GM23338 (cell line): ENCODE results near the gene RNF31. TPM values are rescaled to one million over a fixed set of nuclear protein-coding genes. Genes with fewer than 3 reads are reported as not detected.

Source experiments
- ATAC-seq: fragments of 200-7000 bp; cut with Tn5 transposase; 3 replicates; pipeline ENCODE4 v1.9.1; 2020
- DNase-seq: peaks from one replicate; pipeline ENCODE4 v3.0.0-alpha.2; 2015; ENCODE audit warnings: low spot score
- H2AFZ ChIP-seq: fragments of 200-600 bp; sonication (generic); 2 replicates; pipeline ENCODE4 v1.8.0; 2016; ENCODE audit warnings: antibody characterized with exemption, mild to moderate bottlenecking, moderate library complexity
- H3F3A ChIP-seq: fragments of 200-600 bp; sonication (generic); replicated peaks from 2 replicates; pipeline ENCODE4 v1.8.0; 2017; ENCODE audit warnings: antibody characterized with exemption, mixed run types, low read depth
- H3K27ac ChIP-seq: fragments of 200-600 bp; sonication (generic); 2 replicates; pipeline ENCODE4 v1.6.1; 2016; ENCODE audit warnings: low read depth
- H3K27me3 ChIP-seq: fragments of 200-600 bp; sonication (generic); 2 replicates; pipeline ENCODE4 v1.8.0; 2016; ENCODE audit warnings: mild to moderate bottlenecking, mixed run types, moderate library complexity; ENCODE audit not compliant: insufficient read depth
- H3K36me3 ChIP-seq: fragments of 200-600 bp; sonication (generic); 2 replicates; pipeline ENCODE4 v1.8.0; 2016; ENCODE audit warnings: mild to moderate bottlenecking; ENCODE audit not compliant: insufficient read depth
- H3K4me1 ChIP-seq: fragments of 200-600 bp; sonication (generic); 2 replicates; pipeline ENCODE4 v1.8.0; 2016; ENCODE audit warnings: mild to moderate bottlenecking, moderate library complexity; ENCODE audit not compliant: insufficient read depth
- H3K4me2 ChIP-seq: fragments of 200-600 bp; sonication (generic); 2 replicates; pipeline ENCODE4 v1.7.1; 2017; ENCODE audit warnings: mixed run types
- H3K4me3 ChIP-seq: fragments of 200-600 bp; sonication (generic); 2 replicates; pipeline ENCODE4 v1.6.1; 2016; ENCODE audit warnings: mixed run types
- H3K79me2 ChIP-seq: fragments of 200-600 bp; sonication (generic); replicated peaks from 2 replicates; pipeline ENCODE4 v1.8.0; 2017; ENCODE audit warnings: mild to moderate bottlenecking; ENCODE audit not compliant: insufficient read depth
- H3K9me2 ChIP-seq: fragments of 200-600 bp; sonication (generic); 2 replicates; pipeline ENCODE4 v1.8.0; 2017; ENCODE audit not compliant: insufficient read depth
- H4K20me1 ChIP-seq: fragments of 200-600 bp; sonication (generic); replicated peaks from 2 replicates; pipeline ENCODE4 v1.8.0; 2017; ENCODE audit warnings: mild to moderate bottlenecking; ENCODE audit not compliant: insufficient read depth
- H3K27ac Mint-ChIP-seq: 2 replicates; pipeline ENCODE4 v1.8.0; 2020; ENCODE audit warnings: inconsistent platforms, mild to moderate bottlenecking, moderate library complexity, mixed read lengths
- H3K27me3 Mint-ChIP-seq: 3 replicates; pipeline ENCODE4 v1.8.0; 2022; ENCODE audit warnings: low read depth, mild to moderate bottlenecking, moderate library complexity, mixed read lengths, inconsistent platforms; ENCODE audit not compliant: insufficient read depth, poor library complexity
- H3K36me3 Mint-ChIP-seq: 3 replicates; pipeline ENCODE4 v1.8.0; 2021; ENCODE audit warnings: low read depth, mild to moderate bottlenecking, inconsistent platforms, moderate library complexity, mixed read lengths
- H3K4me1 Mint-ChIP-seq: 3 replicates; pipeline ENCODE4 v1.8.0; 2020; ENCODE audit warnings: mild to moderate bottlenecking, inconsistent platforms, mixed read lengths
- H3K4me3 Mint-ChIP-seq: 3 replicates; pipeline ENCODE4 v1.8.0; 2021; ENCODE audit warnings: moderate library complexity, mild to moderate bottlenecking, inconsistent platforms, mixed read lengths
- H3K9me3 Mint-ChIP-seq: 3 replicates; pipeline ENCODE4 v1.8.0; 2020; ENCODE audit warnings: moderate library complexity, mild to moderate bottlenecking, inconsistent platforms, mixed read lengths
- EZH2phosphoT487 ChIP-seq: fragments of 200-600 bp; sonication (generic); IDR thresholded peaks from one replicate; pipeline ENCODE4 v1.8.1; 2018; ENCODE audit warnings: antibody characterized with exemption; ENCODE audit not compliant: unreplicated experiment
- JUNB ChIP-seq: IDR thresholded peaks from one replicate; pipeline ENCODE4 v1.6.1; 2016; ENCODE audit warnings: antibody characterized with exemption; ENCODE audit not compliant: unreplicated experiment
- POLR2AphosphoS5 ChIP-seq: IDR thresholded peaks from 2 replicates; pipeline ENCODE4 v1.6.1; 2016; ENCODE audit warnings: antibody characterized with exemption, low read depth
- STAT1 ChIP-seq: IDR thresholded peaks from one replicate; pipeline ENCODE4 v1.6.1; 2016; ENCODE audit warnings: antibody characterized with exemption; ENCODE audit not compliant: unreplicated experiment
- ZNF114 ChIP-seq: fragments of 250-450 bp; sonication (Bioruptor Pico); IDR thresholded peaks from 2 replicates; pipeline ENCODE4 v1.5.0; 2020; ENCODE audit warnings: mild to moderate bottlenecking, moderate library complexity
- ZNF462 ChIP-seq: fragments of 250-450 bp; sonication (Bioruptor Pico); IDR thresholded peaks from 2 replicates; pipeline ENCODE4 v1.5.0; 2020; ENCODE audit warnings: mild to moderate bottlenecking, moderate library complexity
- polyA plus RNA-seq: library from polyadenylated mRNA; unstranded; fragments of >200 nt; fragmentation: Nextera tagmentation; extraction: Ambion mirVana; gene quantifications from 2 replicates; pipeline ENCODE4 v1.2.1, GENCODE V29; 2016
- total RNA-seq: library from RNA; depleted of rRNA; stranded (reverse); fragments of >200 nt; shearing (Covaris generic); gene quantifications from 2 replicates; pipeline ENCODE4 v1.2.3, GENCODE V29; 2014
- TF ChIP-seq, protein P1 (sequence below): IDR thresholded peaks from one replicate; pipeline ENCODE4 v1.6.1; 2018; ENCODE audit warnings: antibody characterized with exemption; ENCODE audit not compliant: unreplicated experiment

The RNF31 gene
- total and polyA plus RNA-seq, 2 experiments from 2014 or later: 54.8 to 87.4 TPM

DNA sequence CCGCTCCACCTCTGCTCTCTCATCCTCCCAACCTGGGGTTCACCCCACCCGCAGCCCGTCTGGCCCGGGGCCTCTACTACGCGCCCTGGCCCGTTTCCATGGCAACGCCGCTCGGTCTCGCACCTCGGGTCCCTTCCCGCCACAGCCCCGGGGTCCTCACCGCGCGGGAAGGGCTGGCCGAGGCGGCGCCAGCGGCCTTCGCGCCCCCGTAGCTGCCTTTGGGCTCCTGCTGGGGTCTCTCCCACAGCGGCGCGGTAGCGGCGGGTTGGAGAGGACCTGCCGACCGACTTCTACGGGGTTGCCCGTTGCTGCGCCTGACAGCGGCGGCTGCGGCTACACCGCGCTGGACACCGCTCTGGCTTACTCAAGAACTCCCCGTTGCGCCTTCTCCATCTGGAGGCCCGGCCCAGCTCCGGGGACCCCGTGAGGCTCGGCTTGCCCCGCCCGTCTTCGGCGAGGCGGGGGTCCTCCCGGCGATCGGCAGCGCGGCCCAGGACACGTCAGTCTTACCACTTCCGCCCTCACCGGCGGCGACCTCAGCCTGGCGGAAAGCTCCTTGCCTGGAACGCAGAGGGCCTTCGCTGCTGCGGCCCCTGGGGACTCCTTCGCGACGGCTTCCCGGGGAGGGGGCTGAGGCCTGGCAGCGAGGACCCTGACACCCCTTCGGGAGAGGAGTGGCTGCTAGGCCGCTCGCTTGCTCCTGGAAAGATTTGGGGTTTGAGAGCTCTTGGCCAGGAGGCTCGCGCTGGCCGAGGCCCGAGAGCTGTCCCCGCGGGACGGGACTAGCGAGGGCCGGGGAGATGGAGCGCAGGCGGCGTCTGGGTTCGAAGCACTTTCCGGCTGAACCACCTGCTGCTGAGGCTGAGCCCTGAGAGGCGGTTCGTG is 48.1 kb downstream of the RNF31 start, which contains the start of gene TM9SF1 (continued):
- TF ChIP-seq, protein P1, sequence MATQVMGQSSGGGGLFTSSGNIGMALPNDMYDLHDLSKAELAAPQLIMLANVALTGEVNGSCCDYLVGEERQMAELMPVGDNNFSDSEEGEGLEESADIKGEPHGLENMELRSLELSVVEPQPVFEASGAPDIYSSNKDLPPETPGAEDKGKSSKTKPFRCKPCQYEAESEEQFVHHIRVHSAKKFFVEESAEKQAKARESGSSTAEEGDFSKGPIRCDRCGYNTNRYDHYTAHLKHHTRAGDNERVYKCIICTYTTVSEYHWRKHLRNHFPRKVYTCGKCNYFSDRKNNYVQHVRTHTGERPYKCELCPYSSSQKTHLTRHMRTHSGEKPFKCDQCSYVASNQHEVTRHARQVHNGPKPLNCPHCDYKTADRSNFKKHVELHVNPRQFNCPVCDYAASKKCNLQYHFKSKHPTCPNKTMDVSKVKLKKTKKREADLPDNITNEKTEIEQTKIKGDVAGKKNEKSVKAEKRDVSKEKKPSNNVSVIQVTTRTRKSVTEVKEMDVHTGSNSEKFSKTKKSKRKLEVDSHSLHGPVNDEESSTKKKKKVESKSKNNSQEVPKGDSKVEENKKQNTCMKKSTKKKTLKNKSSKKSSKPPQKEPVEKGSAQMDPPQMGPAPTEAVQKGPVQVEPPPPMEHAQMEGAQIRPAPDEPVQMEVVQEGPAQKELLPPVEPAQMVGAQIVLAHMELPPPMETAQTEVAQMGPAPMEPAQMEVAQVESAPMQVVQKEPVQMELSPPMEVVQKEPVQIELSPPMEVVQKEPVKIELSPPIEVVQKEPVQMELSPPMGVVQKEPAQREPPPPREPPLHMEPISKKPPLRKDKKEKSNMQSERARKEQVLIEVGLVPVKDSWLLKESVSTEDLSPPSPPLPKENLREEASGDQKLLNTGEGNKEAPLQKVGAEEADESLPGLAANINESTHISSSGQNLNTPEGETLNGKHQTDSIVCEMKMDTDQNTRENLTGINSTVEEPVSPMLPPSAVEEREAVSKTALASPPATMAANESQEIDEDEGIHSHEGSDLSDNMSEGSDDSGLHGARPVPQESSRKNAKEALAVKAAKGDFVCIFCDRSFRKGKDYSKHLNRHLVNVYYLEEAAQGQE: no peak
- TF ChIP-seq ZNF114 (CRISPR knock-in tag): no peak

GRCh38 chr14:24196071-24197055 is 49.1 kb downstream of the RNF31 start:
- H3K27ac ChIP-seq: peak overlapping the region; percentile 97; the same call in 1 of the 2 replicates
- Mint-ChIP-seq H3K9me3 (peaks cover 21% of the 10 kb centered on the region), H3K27me3 (peaks cover 18% of the 10 kb centered on the region), H3K36me3 (peaks cover 58% of the 10 kb centered on the region), H3K27ac (peak overlapping the region; percentile 63), H3K4me3 (peak overlapping the region; percentile 91), H3K4me1 (peaks cover 26% of the 10 kb centered on the region)
- H3K36me3 ChIP-seq: 0 out of 2 replicates have a peak, but pooled peaks cover 4% of the 10 kb centered on the region
- peaks cover 19% of the 10 kb centered on the region for H3F3A ChIP-seq
- peak overlapping the region; percentile 90 for H3K4me2 ChIP-seq
- peaks cover 6% of the 10 kb centered on the region; the same call in 1 of the 2 replicates for H3K4me1 ChIP-seq
- peak overlapping the region; percentile 95 for H3K4me3 ChIP-seq
- ATAC-seq (peak; percentile 27), DNase-seq (peak; percentile 57)
- H3K79me2 ChIP-seq: 0 out of 2 replicates have a peak, but pooled peaks cover 6% of the 10 kb centered on the region
- no peaks in the 10 kb centered on the region for H3K27me3 ChIP-seq
- no peaks in the 10 kb centered on the region; the same call in 1 of the 2 replicates for H4K20me1 ChIP-seq
- no peaks in the 10 kb centered on the region for H3K9me2 ChIP-seq
- peak overlapping the region; percentile 90 for H2AFZ ChIP-seq
- TF ChIP-seq ZNF462 (CRISPR knock-in tag): no peak
- TF ChIP-seq ZNF114 (CRISPR knock-in tag): no peak
- TF ChIP-seq POLR2AphosphoS5: no peak
- no peak for TF ChIP-seq JUNB
- no peak for TF ChIP-seq EZH2phosphoT487
- TF ChIP-seq STAT1: no peak
